Lower leg skin (tissue), 3 donors: ENCODE measurements around the gene DNAI7.

Experiments
- CTCF ChIP-seq, 3 donors: fragments of 450-650 bp; IDR thresholded peaks; one replicate each; pipeline ENCODE4 v1.5.1; 2016; ENCODE audit warnings: antibody characterized with exemption in 3 of 3, mild to moderate bottlenecking in 3 of 3, moderate library complexity in 2 of 3
- POLR2A ChIP-seq, 2 donors: fragments of 450-650 bp; IDR thresholded peaks; one replicate each; pipeline ENCODE4 v1.6.1; 2016 to 2017; ENCODE audit warnings: antibody characterized with exemption in 2 of 2, mild to moderate bottlenecking in 1 of 2, moderate library complexity in 1 of 2

GRCh38 chr12:25155022-25155576, 39.9 kb downstream of the DNAI7 start:
- TF ChIP-seq CTCF (IDR thresholded peaks at IDR 0.05): no peak
- TF ChIP-seq POLR2A (IDR thresholded peaks at IDR 0.05): no peak
